Skeletal muscle satellite cell (primary cell): Measurements from ENCODE around the gene SCML2. TPM values are rescaled to one million over a fixed set of nuclear protein-coding genes. Genes with fewer than 3 reads are reported as not detected.
"Not testable (repeated sequence)": the region's sequence is repeated elsewhere in the genome, so short reads cannot be mapped to it uniquely, and the experiment has no call there.

Experiments used
- H3K27me3 ChIP-seq: 2 replicates; pipeline ENCODE4 v1.7.0; 2013; ENCODE audit warnings: low read length; ENCODE audit not compliant: control insufficient read depth, insufficient read depth
- H3K36me3 ChIP-seq: 2 replicates; pipeline ENCODE4 v1.7.0; 2013; ENCODE audit warnings: mild to moderate bottlenecking, control low read depth, low read length; ENCODE audit not compliant: insufficient read depth
- H3K4me1 ChIP-seq: 2 replicates; pipeline ENCODE4 v1.7.0; 2013; ENCODE audit warnings: low read length; ENCODE audit not compliant: control insufficient read depth, insufficient read depth
- H3K4me2 ChIP-seq: 2 replicates; pipeline ENCODE4 v1.7.0; 2013; ENCODE audit warnings: mild to moderate bottlenecking, low read length
- H3K4me3 ChIP-seq: 2 replicates; pipeline ENCODE4 v1.7.0; 2013; ENCODE audit warnings: low read length
- H3K9ac ChIP-seq: 2 replicates; pipeline ENCODE4 v1.7.0; 2013; ENCODE audit warnings: mild to moderate bottlenecking, low read depth, low read length, moderate library complexity
- H3K9me3 ChIP-seq: replicated peaks from 2 replicates; pipeline ENCODE4 v1.7.0; 2013; ENCODE audit warnings: mild to moderate bottlenecking, control low read depth, low read length
- total RNA-seq: library from RNA; depleted of rRNA; stranded (reverse); fragments of >200 nt; gene quantifications from 2 replicates; pipeline ENCODE4 v1.2.3, GENCODE V29; 2012; rRNA removed

The SCML2 gene
- total RNA-seq = 1.5 and 2.0 TPM in 2 replicates

DNA sequence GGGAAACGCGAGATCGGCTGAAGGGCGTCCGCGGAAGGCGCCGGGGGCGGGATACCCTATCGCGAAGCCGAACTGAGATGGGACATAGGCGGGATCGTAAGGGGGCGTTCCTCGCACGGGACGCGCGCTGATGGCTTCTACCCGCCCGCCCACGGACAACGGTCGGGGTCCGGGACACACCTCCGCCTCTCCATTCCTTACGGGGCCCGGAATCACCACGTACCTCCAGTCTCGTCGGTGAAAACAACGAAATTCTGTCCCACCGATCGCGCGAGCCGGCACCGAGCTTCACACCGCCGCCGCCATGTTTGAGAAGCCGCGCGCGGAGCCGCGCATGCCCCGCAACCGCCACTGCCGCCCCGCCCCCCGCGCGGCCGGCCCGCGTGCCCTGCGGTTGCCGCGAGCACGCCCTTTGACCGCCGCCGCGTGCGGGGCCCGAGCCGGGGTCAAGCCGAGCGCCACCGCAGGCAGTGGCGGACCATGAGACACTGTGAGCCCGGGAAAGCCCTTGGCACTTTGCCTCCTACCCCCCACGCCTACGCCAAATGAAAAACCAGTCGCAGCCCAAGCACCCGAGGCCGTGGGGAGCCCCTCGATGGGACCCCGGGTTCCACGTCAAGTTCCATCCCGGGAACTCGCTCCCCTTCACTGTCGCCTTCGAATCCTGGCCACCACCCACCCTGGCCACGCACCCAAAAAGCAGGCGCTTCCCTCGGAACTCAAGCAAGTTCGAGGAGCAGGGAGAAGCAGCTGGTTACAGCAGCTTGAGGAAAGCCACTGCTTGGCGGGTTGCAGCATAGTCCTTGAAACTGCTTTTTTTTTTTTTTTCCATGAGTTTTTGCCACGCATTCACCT lies at the start of gene SCML2:
SCML2 (minus strand) TSS at position 320 of the 855 bp plus-strand sequence. CDS start 20,617 bp downstream, outside the sequence.
- Histone ChIP-seq H3K4me3 (peak within 1 kb of the TSS; percentile 71), H3K4me1 (peaks cover 4% of the 10 kb centered on the region), H3K36me3 (no peaks in the 10 kb centered on the region), H3K9me3 (no peaks in the 10 kb centered on the region), H3K27me3 (peaks cover 5% of the 10 kb centered on the region), H3K4me2 (peak within 1 kb of the TSS; percentile 90), H3K9ac (peak within 1 kb of the TSS; percentile 66)

DNA sequence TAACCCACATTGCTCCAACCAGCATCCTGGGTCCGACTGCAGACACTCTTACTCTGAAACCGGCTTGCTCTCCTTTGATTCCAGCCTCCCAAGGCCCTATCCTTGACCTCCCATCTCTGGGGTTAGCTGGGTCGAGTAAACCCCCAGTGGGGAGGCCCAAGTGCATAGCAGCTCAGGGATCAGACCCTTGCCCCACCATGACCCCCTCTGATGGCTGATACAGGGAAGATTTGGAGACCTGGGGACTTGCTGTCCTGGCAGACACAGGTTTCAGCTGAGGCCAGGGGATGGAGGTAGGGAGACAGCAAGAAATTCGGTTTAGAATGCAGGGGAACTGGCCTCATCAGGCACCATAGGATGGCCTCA lies 47.3 kb upstream of the SCML2 start:
- Histone ChIP-seq H3K4me3 (no peak overlapping the region), H3K36me3 (no peaks in the 10 kb centered on the region), H3K9ac (no peak overlapping the region), H3K9me3 (no peaks in the 10 kb centered on the region), H3K4me1 (no peaks in the 10 kb centered on the region), H3K27me3 (no peaks in the 10 kb centered on the region), H3K4me2 (no peak overlapping the region)

DNA sequence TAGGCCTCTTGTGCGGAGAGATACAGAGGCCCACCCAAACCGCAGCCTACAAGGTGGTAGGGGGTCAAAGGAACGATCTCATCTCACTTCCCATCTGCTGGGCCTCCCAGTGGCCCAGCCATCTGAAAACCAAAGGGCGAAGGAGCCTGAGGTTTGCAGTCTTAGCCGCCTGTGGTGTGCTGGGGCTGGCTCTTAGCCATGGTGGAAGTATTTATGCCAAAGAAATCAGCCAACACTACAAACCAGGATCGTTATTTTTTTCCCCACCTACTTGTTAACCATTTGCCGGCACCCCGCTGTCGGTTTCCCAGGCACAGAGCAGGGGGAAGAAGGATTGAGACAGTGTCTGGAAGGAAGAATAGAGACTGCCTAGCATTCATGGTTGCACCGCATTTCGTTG lies 40.0 kb upstream of the SCML2 start:
- no peaks in the 10 kb centered on the region for H3K27me3 ChIP-seq
- H3K4me3 ChIP-seq = no peak overlapping the region
- no peak overlapping the region for H3K4me2 ChIP-seq
- H3K36me3 ChIP-seq = no peaks in the 10 kb centered on the region
- H3K9ac ChIP-seq = no peak overlapping the region
- H3K9me3 ChIP-seq = no peaks in the 10 kb centered on the region
- no peaks in the 10 kb centered on the region for H3K4me1 ChIP-seq

DNA sequence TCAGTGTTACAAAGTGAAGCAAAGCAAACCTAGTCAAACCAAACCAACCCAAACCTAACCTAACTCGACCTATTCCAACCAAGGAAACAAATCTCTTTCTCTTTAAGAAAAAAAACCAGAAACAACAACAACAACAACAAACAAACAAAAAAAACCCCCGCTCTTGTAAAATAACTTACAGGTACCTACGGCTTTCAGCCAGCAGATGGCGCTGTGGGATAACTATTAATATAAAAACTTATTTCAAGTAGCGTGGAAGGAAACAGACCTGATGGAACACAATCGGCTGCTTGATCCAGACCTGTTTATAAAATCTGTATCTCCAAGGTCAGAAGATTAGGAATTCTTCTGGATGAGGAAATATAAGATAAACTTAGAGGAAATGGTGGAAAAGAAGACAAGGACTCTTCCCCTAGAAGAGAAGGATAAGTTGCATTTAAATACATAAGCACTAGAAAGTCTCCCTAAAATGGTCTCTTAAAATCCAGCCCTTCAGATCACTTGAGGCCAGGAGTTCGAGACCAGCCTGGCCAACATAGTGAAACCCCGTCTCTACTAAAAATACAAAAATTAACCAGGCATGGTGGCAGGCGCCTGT lies 36.6 kb upstream of the SCML2 start:
- Histone ChIP-seq H3K4me1 (no peaks in the 10 kb centered on the region), H3K4me3 (no peak overlapping the region), H3K9me3 (no peaks in the 10 kb centered on the region), H3K27me3 (no peaks in the 10 kb centered on the region), H3K36me3 (no peaks in the 10 kb centered on the region), H3K4me2 (no peak overlapping the region), H3K9ac (no peak overlapping the region)

DNA sequence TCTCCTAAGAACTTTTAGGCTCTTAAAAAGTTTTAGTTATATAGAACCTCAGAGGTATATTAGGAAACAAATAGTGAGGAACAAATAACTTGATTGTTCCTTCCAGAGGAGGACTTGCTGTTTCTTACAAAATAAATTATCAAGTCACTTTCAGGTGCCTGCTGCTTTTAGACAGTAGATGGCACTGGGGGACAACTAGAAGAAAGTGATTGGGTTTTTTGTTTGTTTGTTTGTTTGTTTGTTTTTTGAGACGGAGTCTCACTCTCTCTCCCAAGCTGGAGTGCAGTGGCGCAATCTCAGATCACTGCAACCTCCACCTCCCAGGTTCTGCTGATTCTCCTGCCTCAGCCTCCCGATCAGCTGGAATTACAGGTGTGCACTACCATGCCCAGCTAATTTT lies 35.5 kb upstream of the SCML2 start:
- H3K4me3 ChIP-seq = no peak overlapping the region
- H3K9ac ChIP-seq = no peak overlapping the region
- H3K4me2 ChIP-seq = no peak overlapping the region
- no peaks in the 10 kb centered on the region for H3K9me3 ChIP-seq
- no peaks in the 10 kb centered on the region for H3K27me3 ChIP-seq
- H3K36me3 ChIP-seq = no peaks in the 10 kb centered on the region
- H3K4me1 ChIP-seq = no peaks in the 10 kb centered on the region

DNA sequence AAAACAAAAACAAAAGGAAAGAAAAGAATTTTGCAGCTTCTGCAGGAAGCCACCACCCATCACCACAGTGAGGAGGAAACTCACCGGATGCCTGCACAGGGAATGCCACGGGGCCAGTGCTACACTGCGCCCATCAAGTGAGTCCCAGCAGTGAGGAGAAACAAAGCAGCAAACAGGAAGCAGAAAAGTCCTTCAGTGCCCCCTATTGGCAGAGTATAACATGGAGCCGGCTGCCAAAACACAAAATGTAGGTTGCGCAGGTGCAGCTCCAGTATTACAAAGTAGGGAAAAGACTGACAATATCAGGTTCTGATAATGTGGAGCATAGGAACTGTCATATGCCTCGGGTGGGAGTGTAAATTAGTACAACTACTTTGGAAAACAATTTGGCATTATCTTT lies 23.3 kb upstream of the SCML2 start:
- H3K9me3 ChIP-seq = no peaks in the 10 kb centered on the region
- H3K4me3 ChIP-seq = no peak overlapping the region
- no peak overlapping the region for H3K9ac ChIP-seq
- H3K4me1 ChIP-seq = no peaks in the 10 kb centered on the region
- no peaks in the 10 kb centered on the region for H3K36me3 ChIP-seq
- H3K4me2 ChIP-seq = no peak overlapping the region
- peaks cover 3% of the 10 kb centered on the region for H3K27me3 ChIP-seq

DNA sequence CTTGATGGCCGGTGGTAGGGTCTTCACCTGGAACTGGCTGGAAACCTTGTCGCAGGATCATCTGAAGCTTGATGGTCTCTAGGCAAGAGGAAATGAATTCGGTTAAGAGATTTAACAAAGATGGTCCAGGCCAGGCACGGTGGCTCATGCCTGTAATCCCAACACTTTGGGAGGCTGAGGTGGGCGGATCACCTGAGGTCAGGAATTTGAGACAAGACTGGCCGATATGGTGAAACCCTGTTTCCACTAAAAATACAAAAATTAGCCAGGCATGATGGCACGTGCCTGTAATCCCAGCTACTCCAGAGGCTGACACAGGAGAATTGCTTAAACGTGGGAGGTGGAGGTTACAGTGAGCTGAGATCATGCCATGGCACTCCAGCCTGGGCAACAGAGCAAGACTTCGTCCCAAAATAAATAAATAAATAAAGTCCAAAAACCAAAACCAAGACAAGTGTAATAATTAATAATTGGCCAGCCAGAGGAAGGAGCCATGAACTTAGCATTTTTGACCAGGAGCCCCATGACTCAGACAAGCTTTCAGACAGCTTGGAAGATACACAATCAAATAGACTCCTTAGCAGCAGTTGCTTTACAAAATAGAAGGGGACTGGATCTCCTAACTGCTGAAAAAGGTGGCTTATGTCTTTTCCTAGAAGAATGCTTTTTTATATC lies 20.8 kb upstream of the SCML2 start:
- H3K27me3 ChIP-seq, H3K9me3 ChIP-seq, H3K4me3 ChIP-seq, H3K4me1 ChIP-seq, H3K4me2 ChIP-seq, H3K9ac ChIP-seq, H3K36me3 ChIP-seq: not testable (repeated sequence)

DNA sequence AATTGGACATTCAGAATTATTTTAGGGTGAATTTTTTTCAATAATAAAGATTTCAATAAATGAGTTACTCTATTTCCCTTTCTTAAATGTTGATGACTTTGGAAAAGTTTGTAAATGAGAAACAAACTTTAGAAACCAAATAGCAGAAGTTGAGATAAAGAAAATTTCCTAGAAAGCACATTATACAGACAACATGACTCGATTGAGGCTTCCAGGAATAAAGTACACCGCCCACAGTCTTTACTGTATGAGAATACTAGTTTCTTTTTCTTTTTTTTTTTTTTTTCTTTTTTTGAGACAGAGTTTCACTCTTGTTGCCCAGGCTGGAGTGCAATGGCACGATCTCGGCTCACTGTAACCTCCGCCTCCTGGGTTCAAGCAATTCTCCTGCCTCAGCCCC lies 14.6 kb upstream of the SCML2 start:
- not testable (repeated sequence) for H3K9ac ChIP-seq, H3K4me1 ChIP-seq, H3K4me2 ChIP-seq, H3K4me3 ChIP-seq, H3K27me3 ChIP-seq, H3K36me3 ChIP-seq, H3K9me3 ChIP-seq

DNA sequence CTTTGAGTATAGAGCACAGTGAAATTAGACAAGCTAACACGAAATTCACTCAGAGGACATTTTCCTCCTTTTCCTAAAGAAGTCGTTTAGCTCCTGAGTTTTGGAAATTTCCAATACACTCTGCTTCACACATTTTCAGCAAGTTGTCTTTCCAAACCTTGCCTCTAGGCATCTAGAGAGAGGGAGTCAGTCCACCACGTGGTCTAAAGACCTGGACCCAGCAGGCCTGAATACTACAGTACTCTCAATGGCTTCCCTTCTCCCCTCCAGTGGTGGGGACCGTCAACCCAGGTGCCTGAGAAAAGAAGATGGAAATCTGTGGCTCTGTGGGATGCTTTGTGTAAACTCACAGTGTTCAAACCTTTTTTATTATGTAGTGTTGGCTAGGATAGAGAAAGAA lies 13.9 kb upstream of the SCML2 start:
- Histone ChIP-seq H3K4me3 (no peak overlapping the region), H3K4me2 (no peak overlapping the region), H3K4me1 (no peaks in the 10 kb centered on the region), H3K27me3 (no peaks in the 10 kb centered on the region), H3K9me3 (no peaks in the 10 kb centered on the region), H3K36me3 (no peaks in the 10 kb centered on the region), H3K9ac (no peak overlapping the region)

DNA sequence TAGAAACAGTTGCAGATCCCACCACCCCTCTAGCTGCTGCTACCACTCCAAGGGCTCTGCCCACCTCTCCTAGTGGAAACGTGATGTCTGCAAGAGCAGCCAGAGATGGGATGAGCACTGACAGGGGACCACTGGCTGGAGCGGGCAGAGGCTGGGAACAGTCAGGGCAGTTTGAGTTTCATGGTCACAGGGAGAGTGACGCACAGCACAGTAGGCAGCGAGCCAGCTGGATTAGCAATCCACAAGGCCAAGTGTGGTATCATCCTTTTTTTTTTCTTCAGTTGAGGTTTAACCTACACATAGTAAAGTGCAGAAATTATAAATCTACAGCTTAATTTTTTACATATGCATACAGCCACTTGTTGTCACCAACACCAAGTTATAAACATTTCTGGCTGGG lies 6.4 kb upstream of the SCML2 start:
- H3K9me3 ChIP-seq = no peaks in the 10 kb centered on the region
- no peak overlapping the region for H3K4me2 ChIP-seq
- no peak overlapping the region for H3K9ac ChIP-seq
- H3K27me3 ChIP-seq = peaks cover 17% of the 10 kb centered on the region
- H3K4me3 ChIP-seq = no peak overlapping the region
- no peaks in the 10 kb centered on the region for H3K36me3 ChIP-seq
- H3K4me1 ChIP-seq = no peaks in the 10 kb centered on the region

DNA sequence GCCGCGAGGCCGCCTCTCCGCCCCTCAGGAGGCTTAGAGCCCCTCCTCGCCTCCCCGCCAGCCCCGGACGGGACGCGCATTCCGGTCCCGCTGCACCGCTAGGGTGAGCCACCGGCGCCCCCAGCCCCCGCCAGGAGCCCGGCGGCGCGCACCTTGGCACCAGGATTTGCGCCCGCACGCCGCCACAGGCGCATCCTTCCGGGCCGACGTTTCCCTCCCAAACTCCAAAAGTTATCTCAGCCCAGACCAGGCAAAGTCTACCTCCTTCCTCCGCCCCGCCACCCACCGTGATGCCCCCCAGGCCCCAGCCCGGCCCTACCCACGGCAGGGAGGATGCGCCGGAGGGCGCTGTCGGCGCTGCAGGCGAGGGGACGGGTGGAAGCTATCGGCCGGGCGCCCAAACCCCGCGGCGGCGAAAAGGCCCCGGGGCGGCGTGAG lies 538 bp downstream of the SCML2 start:
- H3K4me1 ChIP-seq = peaks cover 4% of the 10 kb centered on the region
- H3K9ac ChIP-seq = peak overlapping the region; percentile 66
- H3K36me3 ChIP-seq = no peaks in the 10 kb centered on the region
- peak overlapping the region; percentile 90 for H3K4me2 ChIP-seq
- no peaks in the 10 kb centered on the region for H3K9me3 ChIP-seq
- H3K27me3 ChIP-seq = peaks cover 4% of the 10 kb centered on the region
- peak overlapping the region; percentile 71 for H3K4me3 ChIP-seq
